Measurements from ENCODE around the gene GRIK5. TPM values are rescaled to one million over a fixed set of nuclear protein-coding genes. Genes with fewer than 3 reads are reported as not detected.

GRIK5 gene
- total RNA-seq, 4 donors from 2014 or later = 1.6 to 13.1 (median 3.6) TPM

DNA sequence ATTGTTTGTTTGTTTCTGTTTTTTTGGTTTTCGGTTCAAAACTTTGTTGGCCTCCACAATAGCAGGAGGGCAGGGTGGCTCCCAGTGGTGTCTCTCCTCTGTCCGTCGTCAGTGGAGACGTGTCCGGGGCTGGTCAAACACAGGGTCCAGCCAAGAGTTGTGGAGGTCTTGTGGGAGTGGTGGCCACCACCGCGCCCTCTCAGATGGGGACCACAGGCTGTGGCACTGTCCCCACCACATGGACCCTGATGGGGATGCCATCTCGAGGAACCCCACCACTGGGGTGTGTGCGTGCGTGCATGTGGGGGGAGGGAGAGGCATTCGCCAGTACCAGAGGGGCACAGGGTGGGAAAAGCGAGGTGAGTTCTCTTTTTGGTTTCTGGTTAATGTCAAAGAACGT is 19.8 kb upstream of the GRIK5 start:
- no peaks in the 10 kb centered on the region for H3K27me3 ChIP-seq
- H3K36me3 ChIP-seq = no peaks in the 10 kb centered on the region
- 79 to 88% methylated on average over 5 to 13 of the region's 13 CpGs for WGBS, 2 donors (ENCODE audit: low coverage in 1 of 2)
- H3K27ac ChIP-seq = peak overlapping the region in 1 of 4 donors; percentile 61
- H3K4me1 ChIP-seq = peaks cover 12 to 23% (median 20%) of the 10 kb centered on the region in 4 donors
- H3K4me3 ChIP-seq = no peak overlapping the region
- TF ChIP-seq EP300 (IDR thresholded peaks at IDR 0.05; ENCODE audit: low read depth) = no peak
- no peak for TF ChIP-seq POLR2AphosphoS5 (IDR thresholded peaks at IDR 0.05)
- no peak for DNase-seq
- no peaks in the 10 kb centered on the region for H3K9me3 ChIP-seq
- in situ Hi-C loops (cut with MboI; ENCODE audit: low pct_ligation_motif_present in 1 of 4, low pct_unique_long_range_greater_than_20kb in 1 of 4, low sequenced_read_pairs in 3 of 4) (no loop called here), intact Hi-C loops (cut with DNase I; ENCODE audit: low total_unique reads) (no loop called here)

DNA sequence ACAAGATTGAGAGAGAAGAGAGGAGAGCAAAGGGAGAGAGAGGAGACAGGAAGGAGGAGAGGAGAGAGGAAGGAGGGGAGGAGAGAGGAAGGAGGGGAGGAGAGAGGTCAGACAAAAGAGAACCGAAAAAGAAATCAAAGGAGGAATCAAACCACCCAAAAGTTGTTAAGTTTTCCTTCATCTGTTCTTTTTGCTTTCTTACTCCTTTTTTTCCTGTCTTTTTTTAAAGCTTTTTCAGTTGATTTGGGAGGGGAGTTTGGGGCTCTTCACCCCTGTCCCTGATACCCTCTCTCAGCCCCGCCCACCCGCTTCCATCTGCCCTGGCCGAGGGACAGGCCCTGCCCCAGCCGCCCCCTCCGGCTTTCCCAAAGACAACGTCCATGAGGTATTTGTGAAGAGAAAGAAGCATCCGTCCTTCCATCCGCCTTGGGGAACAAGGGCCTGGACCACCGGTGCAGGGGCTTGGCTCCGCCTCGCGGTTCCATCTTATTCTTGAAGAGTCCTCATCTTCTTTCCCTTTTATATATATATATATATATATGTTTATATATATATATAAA is 19.3 kb upstream of the GRIK5 start:
- no peak for DNase-seq
- Histone ChIP-seq H3K9me3 (no peaks in the 10 kb centered on the region), H3K36me3 (no peaks in the 10 kb centered on the region), H3K27me3 (no peaks in the 10 kb centered on the region), H3K4me1 (peaks cover 12 to 23% (median 19%) of the 10 kb centered on the region in 4 donors), H3K4me3 (no peak overlapping the region), H3K27ac (peak overlapping the region; percentile 50 to 57 (median 54))
- in situ Hi-C loops (cut with MboI; ENCODE audit: low pct_ligation_motif_present in 1 of 4, low pct_unique_long_range_greater_than_20kb in 1 of 4, low sequenced_read_pairs in 3 of 4) = no loop called here
- TF ChIP-seq POLR2AphosphoS5 (IDR thresholded peaks at IDR 0.05) = no peak
- TF ChIP-seq, protein P1, sequence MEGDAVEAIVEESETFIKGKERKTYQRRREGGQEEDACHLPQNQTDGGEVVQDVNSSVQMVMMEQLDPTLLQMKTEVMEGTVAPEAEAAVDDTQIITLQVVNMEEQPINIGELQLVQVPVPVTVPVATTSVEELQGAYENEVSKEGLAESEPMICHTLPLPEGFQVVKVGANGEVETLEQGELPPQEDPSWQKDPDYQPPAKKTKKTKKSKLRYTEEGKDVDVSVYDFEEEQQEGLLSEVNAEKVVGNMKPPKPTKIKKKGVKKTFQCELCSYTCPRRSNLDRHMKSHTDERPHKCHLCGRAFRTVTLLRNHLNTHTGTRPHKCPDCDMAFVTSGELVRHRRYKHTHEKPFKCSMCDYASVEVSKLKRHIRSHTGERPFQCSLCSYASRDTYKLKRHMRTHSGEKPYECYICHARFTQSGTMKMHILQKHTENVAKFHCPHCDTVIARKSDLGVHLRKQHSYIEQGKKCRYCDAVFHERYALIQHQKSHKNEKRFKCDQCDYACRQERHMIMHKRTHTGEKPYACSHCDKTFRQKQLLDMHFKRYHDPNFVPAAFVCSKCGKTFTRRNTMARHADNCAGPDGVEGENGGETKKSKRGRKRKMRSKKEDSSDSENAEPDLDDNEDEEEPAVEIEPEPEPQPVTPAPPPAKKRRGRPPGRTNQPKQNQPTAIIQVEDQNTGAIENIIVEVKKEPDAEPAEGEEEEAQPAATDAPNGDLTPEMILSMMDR (IDR thresholded peaks at IDR 0.05) = no peak
- TF ChIP-seq POLR2A (IDR thresholded peaks at IDR 0.05) = no peak
- no peak for TF ChIP-seq EP300 (IDR thresholded peaks at IDR 0.05; ENCODE audit: low read depth)
- intact Hi-C loops (cut with DNase I; ENCODE audit: low total_unique reads) = no loop called here
- WGBS, 2 donors (ENCODE audit: low coverage in 1 of 2) = 59 to 82% methylated on average over 4 to 13 of the region's 13 CpGs

DNA sequence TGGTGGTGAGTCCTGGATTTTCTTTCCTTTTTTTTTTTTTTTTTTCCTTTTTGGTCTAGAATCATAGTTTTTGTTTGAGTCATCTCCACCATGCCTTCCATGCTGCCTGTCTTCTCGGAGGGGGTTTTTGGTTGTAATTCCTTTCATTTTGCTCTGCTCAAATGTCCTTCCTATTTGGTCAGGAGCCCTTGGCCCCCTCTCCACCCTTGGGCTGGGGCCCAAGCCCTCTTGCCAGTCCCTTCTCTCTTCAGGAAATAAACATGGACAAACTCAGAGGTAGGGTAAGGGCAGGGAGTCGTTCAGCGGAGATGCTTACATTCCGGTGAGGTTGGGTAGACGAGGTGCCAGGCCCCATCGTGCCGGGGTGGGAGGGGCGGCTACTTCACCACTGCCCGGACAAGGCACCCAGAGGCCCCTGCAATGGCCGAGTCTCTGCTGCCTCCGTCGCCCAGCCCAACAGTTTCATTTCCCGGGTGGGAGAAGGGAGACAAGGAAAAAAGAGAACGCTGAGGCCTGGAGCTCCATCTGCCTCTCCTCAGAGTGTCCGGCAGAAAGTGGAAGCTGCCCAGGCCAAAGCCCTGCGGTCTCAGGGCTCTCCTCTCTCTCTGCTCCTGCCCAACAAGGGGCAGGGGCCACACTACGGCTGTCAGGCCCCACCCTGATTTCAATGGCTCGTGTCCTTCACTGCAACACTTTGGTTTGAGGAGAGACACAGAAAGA is 18.6 kb upstream of the GRIK5 start:
- Histone ChIP-seq H3K36me3 (no peaks in the 10 kb centered on the region), H3K9me3 (no peaks in the 10 kb centered on the region), H3K4me1 (peaks cover 12 to 20% (median 16%) of the 10 kb centered on the region in 4 donors), H3K4me3 (no peak overlapping the region), H3K27me3 (no peaks in the 10 kb centered on the region), H3K27ac (peak overlapping the region; percentile 50 to 57 (median 54))
- in situ Hi-C loops (cut with MboI; ENCODE audit: low pct_ligation_motif_present in 1 of 4, low pct_unique_long_range_greater_than_20kb in 1 of 4, low sequenced_read_pairs in 3 of 4) = no loop called here
- WGBS, 2 donors (ENCODE audit: low coverage in 1 of 2) = 44 to 58% methylated on average over 3 to 18 of the region's 18 CpGs
- TF ChIP-seq, protein P1 (IDR thresholded peaks at IDR 0.05) = no peak
- TF ChIP-seq POLR2A (IDR thresholded peaks at IDR 0.05) (no peak), EP300 (IDR thresholded peaks at IDR 0.05; ENCODE audit: low read depth) (no peak)
- intact Hi-C loops (cut with DNase I; ENCODE audit: low total_unique reads) = no loop called here
- no peak for DNase-seq

GRCh38 chr19:42086770-42087550 is 17.0 kb upstream of the GRIK5 start:
- Histone ChIP-seq H3K27me3 (no peaks in the 10 kb centered on the region), H3K36me3 (no peaks in the 10 kb centered on the region), H3K4me3 (no peak overlapping the region), H3K4me1 (peaks cover 8 to 26% (median 13%) of the 10 kb centered on the region in 4 donors), H3K9me3 (no peaks in the 10 kb centered on the region), H3K27ac (no peak overlapping the region)
- TF ChIP-seq POLR2AphosphoS5 (IDR thresholded peaks at IDR 0.05) (no peak), POLR2A (IDR thresholded peaks at IDR 0.05) (no peak), EP300 (IDR thresholded peaks at IDR 0.05; ENCODE audit: low read depth) (no peak)
- TF ChIP-seq, protein P1 (IDR thresholded peaks at IDR 0.05) = no peak
- DNase-seq = no peak
- WGBS, 2 donors (ENCODE audit: low coverage in 1 of 2) = 71 to 80% methylated on average over 5 to 11 of the region's 11 CpGs
- intact Hi-C loops (cut with DNase I; ENCODE audit: low total_unique reads) (no loop called here), in situ Hi-C loops (cut with MboI; ENCODE audit: low pct_ligation_motif_present in 1 of 4, low pct_unique_long_range_greater_than_20kb in 1 of 4, low sequenced_read_pairs in 3 of 4) (no loop called here)
